Activated CD8-positive, alpha-beta memory T cell treated with anti-CD3 and anti-CD28 coated beads, Interleukin-2, amount 50 U/mL, for 4 hours (primary cell): ENCODE results near the gene CFD.
"Not testable (repeated sequence)": the region's sequence is repeated elsewhere in the genome, so short reads cannot be mapped to it uniquely, and the experiment has no call there.

Experiments used
- DNase-seq: peaks from one replicate; pipeline ENCODE4 v3.0.0-alpha.2; 2020

Gene CFD

DNA sequence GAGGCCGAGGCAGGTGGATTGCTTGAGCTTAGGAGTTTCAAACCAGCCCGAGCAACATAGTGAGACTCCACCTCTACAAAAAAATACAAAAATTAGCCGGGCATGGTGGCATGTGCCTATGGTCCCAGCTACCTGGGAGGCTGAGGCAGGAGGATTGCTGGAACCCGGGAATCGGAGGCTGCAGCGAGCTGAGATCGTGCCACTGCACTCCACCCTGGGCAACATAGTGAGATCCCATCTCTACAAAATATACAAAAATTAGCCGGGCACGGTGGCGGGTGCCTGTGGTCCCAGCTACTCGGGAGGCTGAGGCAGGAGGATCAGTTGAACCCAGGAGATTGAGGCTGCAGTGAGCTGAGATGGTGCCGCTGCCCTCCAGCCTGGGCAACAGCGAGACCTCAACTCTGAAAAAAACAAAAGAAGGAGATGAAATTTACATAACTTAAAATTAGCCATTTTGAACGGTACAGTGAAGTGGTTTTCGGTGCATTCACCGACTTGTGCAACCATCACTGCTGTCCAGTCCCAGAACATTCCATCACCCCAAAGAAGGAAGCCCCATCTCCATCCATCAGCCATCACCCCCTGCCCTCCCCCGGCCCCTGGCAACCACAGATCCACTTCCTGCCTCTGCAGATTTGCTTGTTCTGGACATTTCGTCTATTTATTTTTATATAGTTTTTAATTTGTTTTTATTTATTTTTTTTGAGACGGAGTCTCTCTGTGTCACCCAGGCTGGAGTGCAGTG lies 33.4 kb upstream of the CFD start:
- DNase-seq, result no peak

DNA sequence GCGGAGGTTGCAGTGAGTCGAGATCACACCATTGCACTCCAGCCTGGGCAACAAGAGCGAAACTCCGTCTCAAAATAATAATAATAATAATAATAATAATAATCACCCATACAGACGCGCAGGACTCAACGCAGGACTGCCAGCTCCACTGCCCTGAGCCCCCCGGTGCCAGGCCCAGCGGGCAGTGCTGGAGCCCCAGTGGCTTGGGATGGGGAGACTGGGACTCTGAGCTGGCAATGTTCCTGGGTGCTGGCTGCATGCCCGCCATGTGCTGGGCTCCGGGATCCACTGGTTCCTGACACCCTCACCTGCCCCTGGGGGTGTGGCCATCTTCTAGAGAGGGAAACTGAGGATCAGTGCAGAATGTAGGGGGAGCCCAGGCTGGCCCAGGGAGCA lies 32.2 kb upstream of the CFD start:
- no peak for DNase-seq

DNA sequence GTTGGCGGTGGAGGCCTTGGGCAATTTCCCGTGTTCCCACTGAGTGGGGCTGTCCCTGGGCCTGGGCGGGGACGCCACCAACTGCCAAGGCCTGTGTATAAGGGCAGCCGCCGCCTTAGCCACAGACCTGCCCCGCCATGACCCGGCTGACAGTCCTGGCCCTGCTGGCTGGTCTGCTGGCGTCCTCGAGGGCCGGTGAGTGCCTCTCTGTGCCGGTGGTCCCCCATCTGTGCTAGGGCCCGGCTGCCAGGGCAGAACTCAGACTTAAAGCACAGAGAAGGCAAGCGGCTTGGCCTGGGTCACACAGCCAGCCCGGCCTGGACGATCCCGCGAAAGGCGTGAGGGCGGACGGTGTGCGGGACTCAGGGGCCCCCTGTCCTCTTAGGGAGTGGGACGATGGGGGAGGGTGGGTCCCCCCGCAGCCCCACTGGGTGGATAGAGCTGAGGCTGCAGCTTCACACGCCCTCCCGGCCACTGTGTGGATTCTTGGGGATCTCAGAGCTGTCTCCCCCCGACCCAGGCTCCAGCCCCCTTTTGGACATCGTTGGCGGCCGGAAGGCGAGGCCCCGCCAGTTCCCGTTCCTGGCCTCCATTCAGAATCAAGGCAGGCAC lies 31.6 kb upstream of the CFD start, which contains the start of gene AZU1:
TSS of gene AZU1 (plus strand) at position 128 of the 612 bp plus-strand sequence. CDS start at position 138, 10 bp downstream.
- no peak for DNase-seq

DNA sequence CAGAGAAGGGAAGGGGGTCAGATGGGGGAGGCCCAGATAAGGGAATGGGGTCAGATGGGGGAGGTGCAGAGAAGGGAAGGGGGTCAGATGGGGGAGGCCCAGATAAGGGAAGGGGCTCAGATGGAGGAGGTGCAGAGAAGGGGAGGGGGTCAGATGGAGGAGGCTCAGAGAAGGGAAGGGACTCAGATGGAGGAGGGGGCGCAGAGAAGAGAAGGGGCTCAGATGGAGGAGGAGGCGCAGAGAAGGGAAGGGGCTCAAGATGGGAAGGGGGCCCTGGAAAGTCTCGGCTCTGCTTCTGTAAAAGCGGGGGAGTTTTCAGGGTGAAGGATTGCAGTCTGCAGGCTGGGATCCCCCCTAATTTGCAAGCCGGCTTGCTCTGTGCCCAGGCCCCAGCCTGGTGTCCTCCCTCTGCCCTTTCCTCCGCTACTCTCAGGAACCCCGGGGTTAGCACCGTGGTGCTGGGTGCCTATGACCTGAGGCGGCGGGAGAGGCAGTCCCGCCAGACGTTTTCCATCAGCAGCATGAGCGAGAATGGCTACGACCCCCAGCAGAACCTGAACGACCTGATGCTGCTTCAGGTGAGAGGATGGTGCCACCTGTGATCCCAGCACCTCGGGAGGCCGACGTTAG lies 30.2 kb upstream of the CFD start:
- no peak for DNase-seq

DNA sequence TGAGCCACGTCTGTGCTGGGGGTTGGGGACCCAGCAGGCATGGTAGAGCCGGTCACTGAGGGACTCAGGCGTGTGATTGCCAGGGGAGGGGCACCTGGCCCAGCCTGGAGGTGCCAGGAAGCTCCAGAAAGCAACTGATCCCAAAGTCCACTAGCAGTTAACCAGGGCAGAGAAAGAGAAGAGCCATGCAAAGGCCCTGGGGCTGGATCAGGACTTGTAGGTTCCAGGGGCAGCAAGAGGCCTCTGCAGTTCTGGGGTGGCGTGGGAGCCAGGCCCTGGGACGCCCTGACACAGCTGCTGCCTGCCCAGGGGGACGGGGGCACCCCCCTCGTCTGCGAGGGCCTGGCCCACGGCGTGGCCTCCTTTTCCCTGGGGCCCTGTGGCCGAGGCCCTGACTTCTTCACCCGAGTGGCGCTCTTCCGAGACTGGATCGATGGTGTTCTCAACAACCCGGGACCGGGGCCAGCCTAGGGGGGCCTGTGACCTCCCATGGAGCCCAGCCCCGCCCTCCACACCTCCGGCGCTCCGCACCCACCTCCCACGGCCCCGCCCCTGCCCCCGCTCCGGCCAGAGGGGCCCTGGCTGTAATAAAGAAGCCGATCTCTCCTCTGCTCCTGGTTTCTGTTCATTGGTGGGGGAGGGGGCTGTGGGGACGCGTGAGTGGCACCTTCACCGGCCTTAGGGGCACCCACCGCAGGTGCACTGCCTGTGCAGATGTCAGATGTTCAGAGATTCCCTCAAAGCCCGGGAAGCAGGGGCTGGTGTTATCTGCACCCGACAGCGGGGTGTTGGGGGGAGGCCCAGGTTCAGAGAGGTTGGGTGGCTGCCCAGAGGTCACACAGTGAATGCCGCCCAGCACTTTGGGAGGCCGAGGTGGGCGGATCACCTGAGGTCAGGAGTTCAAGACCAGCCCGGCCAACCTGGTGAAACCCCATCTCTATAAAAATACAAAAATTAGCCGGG lies 27.8 kb upstream of the CFD start:
- DNase-seq, result no peak

DNA sequence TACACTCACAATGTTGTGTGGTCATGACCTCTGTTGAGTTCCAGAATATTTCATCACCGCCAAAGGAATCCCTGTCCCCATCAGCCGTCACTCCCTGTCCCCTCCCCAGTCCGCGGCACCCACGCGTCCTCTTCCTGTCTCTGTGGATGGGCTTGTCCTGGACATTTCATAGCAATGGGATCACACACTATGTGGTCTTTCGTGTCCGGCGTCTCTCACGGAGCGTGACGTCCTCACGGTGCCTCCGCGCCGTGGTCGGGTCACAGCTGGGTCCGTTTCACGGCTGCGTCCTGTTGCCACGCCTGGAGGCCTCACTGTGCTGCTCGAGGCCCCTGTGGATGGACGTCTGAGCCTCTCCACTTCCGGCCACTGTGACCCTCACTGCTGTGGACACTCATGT lies 25.2 kb upstream of the CFD start:
- no peak for DNase-seq

DNA sequence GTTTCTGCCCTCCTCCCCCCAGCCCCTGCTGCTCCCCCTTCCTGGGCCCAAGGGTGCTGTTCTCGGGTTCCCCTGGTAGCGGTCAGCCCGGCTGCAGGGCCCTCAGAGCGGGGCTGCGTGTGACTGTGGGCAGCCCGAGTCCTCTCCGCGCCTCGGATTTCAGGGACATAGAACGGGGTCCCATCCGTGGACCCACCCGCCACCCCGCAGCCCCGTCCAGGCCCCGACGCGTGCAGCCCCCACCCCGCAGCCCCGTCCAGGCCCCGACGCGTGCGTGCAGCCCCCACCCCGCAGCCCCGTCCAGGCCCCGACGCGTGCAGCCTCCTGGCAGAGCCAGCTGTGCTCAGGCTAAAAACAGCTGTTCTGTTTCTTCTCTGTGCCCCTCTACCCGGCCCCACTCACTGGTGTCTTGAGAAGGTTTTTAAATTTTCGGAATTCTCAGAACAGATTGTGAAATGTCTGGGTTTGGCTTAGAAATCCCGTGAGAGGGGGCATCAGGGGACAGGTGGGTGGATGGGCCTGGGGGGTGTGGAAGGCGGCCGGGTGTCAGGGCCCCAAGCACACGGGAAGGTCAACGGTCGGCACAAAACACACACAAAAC lies 24.2 kb upstream of the CFD start:
- no peak for DNase-seq

DNA sequence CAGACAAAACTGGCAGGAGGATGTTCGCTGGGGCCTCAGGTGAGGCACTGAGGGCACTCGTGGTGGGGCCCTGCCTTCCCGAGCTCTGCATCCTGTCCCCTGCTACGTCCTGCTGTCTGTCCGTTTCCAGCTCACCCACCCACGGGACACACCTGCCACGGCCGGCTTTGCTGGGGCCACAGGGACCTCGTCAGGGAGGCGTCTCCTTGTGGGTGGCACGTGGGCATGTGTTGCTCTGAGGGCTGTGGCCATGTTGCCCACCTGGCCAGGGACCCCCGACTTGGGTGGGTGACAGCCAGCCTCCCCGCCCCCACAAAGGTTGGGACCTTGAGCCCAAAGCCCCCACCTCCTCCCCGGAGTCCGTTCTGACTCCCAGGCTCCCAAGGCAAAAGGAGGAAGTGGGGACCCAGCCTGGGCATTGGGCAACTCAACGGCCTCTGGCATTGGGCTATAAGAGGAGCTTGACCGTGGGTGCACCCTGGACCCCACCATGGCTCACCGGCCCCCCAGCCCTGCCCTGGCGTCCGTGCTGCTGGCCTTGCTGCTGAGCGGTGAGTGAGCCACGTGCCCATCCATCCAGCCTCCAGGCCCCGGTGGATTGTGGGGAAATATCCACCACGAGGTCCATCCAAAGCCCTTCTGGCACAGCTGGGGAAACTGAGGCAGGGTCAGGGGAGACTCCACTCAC lies 18.8 kb upstream of the CFD start, which contains the start of gene PRTN3:
TSS of gene PRTN3 (plus strand) at position 481 of the 688 bp plus-strand sequence. CDS start at position 491, 10 bp downstream.
- DNase-seq, result no peak

DNA sequence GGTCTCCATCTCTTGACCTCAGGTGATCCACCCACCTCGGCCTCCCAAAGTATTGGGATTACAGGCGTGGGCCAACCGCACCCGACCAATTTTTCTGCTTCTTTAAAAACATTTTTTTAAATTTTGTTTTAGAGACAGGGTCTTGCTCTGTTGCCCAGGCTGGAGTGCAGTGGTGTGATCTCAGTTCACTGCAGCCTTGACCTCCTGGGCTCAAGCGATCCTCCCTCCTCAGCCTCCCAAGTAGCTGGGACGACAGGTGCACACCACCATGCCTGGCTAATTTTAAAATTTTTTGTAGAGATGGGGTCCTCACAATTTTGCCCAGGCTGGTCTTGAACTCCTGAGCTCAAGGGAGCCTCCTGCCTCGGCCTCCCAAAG lies 16.7 kb upstream of the CFD start:
- DNase-seq, result not testable (repeated sequence)

DNA sequence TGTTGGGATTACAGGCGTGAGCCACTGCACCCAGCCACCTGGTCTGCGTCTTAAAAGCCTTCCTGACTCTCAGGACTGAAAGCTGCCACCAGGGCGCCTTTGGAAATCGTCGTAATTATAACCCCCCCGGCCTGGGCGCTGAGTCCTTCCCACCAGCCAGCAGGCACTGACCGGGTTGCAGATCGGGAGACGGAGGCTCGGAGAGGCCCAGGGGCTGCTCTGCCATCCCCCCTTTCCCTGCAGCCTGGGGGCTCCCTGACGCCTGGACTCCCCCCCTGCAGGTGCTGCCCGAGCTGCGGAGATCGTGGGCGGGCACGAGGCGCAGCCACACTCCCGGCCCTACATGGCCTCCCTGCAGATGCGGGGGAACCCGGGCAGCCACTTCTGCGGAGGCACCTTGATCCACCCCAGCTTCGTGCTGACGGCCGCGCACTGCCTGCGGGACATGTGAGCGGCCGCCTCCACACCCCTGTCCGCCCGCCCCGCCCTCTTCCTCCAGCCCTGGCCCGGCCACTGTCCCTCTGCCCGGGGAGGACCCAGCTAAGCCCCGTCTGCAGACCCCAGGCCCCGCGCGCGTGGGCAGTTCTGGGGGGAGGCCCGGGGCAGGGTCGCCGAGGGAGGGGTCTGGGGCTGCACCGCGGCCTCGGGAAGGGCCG lies 16.2 kb upstream of the CFD start:
- no peak for DNase-seq

DNA sequence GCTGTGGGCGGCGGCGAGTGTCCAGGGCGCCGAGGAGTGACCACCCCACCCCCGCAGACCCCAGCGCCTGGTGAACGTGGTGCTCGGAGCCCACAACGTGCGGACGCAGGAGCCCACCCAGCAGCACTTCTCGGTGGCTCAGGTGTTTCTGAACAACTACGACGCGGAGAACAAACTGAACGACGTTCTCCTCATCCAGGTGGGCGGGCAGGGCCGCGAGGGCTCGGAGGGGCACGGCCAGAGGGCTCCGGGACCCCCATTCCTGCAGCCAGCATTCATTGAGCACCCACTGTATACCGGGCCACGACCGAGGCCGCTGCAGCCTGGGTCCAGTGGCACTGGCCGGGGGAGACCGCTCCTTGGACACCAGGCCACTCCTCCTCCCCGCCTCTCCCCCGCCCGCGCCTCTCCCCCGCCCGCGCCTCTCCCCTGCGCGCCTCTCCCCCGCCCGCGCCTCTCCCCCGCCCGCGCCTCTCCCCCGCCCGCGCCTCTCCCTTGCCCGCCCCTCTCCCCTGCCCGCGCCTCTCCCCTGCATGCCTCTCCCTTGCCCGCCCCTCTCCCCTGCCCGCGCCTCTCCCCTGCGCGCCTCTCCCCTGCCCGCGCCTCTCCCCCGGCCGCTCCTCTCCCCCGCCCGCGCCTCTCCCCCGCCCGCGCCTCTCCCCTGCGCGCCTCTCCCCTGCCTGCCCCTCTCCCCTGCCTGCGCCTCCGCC lies 15.5 kb upstream of the CFD start:
- DNase-seq, result no peak

DNA sequence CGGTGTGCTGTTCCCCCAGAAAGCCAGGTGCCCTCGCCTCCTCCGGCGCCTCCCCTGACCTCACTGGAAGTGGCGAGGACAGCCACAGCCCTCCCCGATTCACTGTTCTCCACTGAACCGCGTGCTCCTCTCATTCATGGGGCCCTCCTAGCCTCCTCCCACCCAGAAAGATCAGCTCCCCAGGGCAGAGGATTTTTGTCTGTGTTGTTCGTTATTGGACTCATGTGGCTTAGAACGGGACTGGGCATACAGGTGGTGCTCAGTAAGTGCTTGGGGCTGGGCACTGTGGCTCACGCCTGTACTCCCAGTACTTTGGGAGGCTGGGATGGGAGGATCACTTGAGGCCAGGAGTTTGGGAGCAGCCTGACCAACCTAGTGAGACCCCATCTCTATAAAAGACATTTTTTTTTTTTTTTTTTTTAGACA lies 14.9 kb upstream of the CFD start:
- no peak for DNase-seq

DNA sequence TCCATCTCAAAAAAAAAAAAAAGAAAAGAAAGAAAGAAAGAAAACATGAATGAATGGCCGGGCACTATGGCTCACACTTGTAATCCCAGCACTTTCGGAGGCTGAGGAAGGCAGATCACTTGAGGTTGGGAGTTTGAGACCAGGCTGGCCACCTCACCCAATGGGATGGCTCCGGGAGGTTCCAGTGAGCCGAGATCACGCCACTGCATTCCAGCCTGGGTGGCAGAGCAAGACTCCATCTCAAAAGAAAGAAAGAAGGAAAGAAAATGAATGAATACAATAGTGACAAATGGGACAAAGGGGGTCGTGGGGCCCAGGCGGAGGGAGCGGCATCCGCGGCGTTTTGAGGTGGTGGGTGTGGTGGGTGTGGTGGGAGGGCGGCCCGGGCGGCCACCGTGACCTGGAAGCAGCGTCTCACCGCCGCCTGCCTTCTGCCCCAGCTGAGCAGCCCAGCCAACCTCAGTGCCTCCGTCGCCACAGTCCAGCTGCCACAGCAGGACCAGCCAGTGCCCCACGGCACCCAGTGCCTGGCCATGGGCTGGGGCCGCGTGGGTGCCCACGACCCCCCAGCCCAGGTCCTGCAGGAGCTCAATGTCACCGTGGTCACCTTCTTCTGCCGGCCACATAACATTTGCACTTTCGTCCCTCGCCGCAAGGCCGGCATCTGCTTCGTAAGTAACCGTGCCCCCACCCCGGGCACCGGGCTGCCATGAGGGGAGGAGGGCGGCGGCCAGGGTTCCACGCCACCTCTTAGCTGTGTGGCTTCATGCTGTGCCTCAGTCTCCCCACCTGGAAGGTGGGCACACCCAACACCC lies 13.6 kb upstream of the CFD start:
- no peak for DNase-seq

DNA sequence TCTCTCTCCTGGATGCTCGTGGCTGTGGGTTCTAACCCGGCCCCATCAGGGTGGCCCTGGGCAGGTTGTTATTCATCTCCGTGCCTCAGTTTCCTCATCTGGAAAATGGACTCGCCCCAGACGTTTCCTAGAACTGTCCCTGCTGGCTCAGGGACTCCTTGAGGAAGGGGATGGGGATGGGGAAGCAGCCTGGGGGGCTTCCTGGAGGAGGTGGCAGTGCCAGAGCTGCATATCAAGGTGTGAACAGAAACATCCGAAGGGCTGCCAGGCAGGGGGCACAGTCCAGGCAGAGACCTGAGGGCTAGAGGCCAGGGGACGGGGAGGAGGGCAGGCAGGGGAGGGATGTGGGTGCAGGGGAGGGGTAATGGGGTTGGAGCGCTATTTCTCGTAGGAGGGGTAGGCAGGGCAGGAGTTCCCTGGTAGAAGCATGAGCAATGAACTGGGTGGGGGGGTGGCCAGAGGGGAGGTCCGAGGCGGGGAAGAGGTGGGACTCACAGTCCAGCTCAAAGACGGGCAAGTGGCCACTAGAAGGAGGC lies 11.0 kb upstream of the CFD start:
- no peak for DNase-seq

DNA sequence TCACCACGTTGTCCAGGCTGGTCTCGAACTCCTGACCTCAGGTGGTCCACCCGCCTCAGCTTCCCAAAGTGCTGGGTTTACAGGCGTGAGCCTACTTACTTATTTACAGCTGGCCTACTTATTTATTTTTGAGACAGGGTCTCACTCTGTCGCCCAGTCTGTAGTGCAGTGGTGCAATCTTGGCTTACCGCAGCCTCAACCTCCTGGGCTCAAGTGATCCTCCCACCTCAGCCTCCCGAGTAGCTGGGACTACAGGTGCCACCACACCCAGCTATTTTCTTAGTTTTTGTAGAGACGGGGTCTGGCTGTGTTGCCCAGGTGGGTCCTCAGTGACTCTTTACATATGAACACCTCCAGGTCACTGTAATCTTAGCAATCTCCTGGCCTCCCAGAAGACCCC lies 10.3 kb upstream of the CFD start:
- DNase-seq, result not testable (repeated sequence)

DNA sequence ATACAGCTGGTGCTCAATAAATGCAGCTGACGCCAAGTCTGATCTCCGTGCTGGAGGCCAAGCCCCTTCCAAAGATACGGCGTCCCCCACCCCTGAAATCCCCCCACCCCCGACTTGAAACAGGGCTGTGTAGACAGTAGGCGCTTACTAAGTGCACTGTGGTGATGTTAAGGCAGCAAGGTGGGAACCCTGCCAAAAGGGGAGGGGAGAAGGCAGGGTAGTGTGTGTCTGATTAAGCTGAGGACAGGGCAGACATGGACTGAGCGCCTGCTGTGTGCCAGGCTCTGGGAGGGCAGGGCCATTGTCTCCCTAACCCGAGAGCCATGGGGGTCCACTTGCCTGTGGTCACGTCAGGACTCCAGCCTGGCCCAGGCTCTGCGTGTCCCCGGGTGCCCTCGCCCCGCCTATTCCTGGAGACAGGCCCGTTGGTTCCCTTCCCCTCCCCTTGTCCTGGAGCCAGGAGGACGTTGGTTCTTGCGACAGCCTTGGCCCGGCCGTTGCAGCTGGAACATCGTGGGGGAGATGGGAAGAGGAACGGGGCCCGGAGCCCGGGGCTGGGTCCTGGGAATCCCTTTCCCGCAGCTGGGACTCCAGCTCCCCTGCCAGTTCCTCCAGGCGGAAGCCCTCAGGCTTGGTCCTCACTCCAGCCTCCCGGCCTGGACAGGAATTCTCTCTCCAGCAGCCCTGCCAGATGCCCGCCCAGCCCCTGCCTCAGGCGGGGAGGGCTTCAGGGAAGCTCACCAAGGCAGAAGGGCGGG lies 9.1 kb upstream of the CFD start:
- no peak for DNase-seq

DNA sequence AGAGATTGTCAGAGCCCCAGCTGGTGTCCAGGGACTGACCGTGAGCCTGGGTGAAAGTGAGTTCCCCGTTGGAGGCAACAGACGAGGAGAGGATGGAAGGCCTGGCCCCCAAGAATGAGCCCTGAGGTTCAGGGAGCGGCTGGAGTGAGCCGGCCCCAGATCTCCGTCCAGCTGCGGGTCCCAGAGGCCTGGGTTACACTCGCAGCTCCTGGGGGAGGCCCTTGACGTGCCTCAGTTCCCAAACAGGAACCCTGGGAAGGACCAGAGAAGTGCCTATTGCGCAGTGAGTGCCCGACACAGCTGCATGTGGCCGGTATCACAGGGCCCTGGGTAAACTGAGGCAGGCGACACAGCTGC lies 8.5 kb upstream of the CFD start:
- DNase-seq, result no peak

DNA sequence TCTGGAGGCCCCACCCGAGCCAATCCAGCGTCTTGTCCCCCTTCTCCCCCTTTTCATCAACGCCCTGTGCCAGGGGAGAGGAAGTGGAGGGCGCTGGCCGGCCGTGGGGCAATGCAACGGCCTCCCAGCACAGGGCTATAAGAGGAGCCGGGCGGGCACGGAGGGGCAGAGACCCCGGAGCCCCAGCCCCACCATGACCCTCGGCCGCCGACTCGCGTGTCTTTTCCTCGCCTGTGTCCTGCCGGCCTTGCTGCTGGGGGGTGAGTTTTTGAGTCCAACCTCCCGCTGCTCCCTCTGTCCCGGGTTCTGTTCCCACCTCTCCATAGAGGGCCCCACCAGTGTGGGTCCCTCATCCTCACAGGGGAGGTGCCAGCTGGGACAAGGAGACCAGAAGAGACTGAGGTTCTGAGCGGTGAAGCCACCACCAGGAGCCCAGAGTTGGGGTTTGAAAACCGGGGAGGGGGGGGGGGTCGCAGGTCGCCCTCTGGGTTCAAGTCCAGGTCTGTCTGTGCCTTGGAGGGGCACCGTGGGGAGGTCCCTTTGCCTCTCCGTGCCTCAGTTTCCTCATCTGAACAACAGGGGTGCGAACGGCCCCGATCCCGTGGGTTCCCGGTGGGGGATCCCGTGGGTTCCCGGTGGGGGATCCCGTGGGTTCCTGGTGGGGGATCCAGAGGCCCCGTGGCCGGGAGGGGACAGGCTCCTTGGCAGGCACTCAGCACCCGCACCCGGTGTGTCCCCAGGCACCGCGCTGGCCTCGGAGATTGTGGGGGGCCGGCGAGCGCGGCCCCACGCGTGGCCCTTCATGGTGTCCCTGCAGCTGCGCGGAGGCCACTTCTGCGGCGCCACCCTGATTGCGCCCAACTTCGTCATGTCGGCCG lies 7.1 kb upstream of the CFD start, which contains the start of gene ELANE:
TSS of gene ELANE (plus strand) at position 168 of the 878 bp plus-strand sequence. CDS start at position 194, 26 bp downstream.
- DNase-seq, result no peak
